Mononuclear cell (primary cell): ENCODE results near the gene NEDD4. TPM values are rescaled to one million over a fixed set of nuclear protein-coding genes. Genes with fewer than 3 reads are reported as not detected.
"Not testable (repeated sequence)": the region's sequence is repeated elsewhere in the genome, so short reads cannot be mapped to it uniquely, and the experiment has no call there.

Experiments
- H3K27me3 ChIP-seq: 2 replicates; pipeline ENCODE4 v1.6.0; 2011; ENCODE audit warnings: low read length, control low read depth; ENCODE audit not compliant: insufficient read depth
- H3K4me1 ChIP-seq: 2 replicates; pipeline ENCODE4 v1.5.1; 2011; ENCODE audit warnings: mild to moderate bottlenecking, low read length, control low read depth; ENCODE audit not compliant: insufficient read depth
- H3K4me3 ChIP-seq: 2 replicates; pipeline ENCODE4 v1.5.1; 2011; ENCODE audit warnings: mild to moderate bottlenecking, low read length, moderate library complexity
- H3K9me3 ChIP-seq: 2 replicates; pipeline ENCODE4 v1.5.1; 2011; ENCODE audit warnings: low read depth, mild to moderate bottlenecking, control low read depth, low read length
- total RNA-seq: library from RNA; depleted of rRNA; stranded (reverse); fragments of >200 nt; gene quantifications from one replicate; pipeline ENCODE4 v1.2.3, GENCODE V29; 2012

NEDD4 gene
- total RNA-seq, 1 donor, result 2.6 TPM

DNA sequence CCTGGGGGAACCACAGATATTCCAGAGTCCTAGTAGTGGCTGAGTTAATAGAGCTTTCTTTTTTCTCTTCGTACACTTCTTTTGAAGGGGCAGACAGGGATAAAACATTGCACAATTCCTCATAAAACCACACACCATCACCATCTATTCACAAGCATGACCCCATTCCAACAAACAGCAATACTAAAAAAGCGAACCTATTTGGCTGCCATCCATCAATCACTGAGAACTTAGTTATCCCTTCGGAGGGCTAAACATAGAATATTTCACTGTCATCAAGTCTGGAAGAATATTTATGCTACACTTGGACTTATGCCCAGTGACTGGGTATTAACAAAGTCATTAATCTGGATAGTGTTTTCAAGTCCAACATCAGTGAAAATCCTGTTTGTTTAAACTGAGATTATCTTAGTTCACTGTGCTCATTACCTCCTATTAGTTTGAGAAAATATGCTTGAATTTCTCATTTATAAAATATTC is 170.2 kb downstream of the NEDD4 start:
- Histone ChIP-seq H3K4me3 (no peak overlapping the region), H3K9me3 (no peaks in the 10 kb centered on the region), H3K27me3 (no peaks in the 10 kb centered on the region), H3K4me1 (no peaks in the 10 kb centered on the region)

- not testable (repeated sequence) for H3K4me1 ChIP-seq, H3K27me3 ChIP-seq, H3K9me3 ChIP-seq, H3K4me3 ChIP-seq
Observed at GRCh38 chr15:55821740-55822139, 171.7 kb downstream of the NEDD4 start.

GRCh38 chr15:55820043-55820442 is 173.4 kb downstream of the NEDD4 start:
- Histone ChIP-seq H3K9me3 (no peaks in the 10 kb centered on the region), H3K27me3 (no peaks in the 10 kb centered on the region), H3K4me3 (no peak overlapping the region), H3K4me1 (no peaks in the 10 kb centered on the region)

DNA sequence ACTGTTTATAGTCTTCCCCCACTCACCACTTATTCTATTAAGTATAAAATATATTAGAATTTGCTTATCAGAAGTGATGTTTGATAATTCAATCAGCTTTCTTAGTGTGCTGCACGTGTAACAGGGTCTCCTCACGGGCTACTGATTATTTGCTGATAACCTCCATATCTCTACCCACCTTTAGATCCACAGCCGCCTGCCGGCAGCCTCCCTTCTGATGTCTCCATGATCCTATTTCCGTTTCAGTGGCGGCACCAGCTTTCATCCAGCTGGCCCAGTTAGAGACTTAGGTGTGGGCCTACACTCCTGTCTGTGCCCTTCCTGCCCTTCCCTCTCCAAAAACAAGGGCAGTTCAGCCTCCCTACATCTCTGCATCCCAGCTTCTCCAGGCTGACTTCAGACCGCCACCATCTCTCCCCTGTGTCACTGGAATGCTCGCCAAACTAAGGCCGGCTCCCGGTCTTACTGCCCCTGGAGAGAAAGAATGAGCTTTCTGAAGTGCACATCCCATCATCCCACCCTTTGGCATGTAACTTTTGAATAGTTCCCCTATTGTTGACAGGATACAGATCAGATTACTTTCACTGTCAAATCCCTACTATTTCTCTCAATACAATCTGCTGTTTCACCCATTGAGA is 173.9 kb downstream of the NEDD4 start:
- no peaks in the 10 kb centered on the region for H3K27me3 ChIP-seq
- no peaks in the 10 kb centered on the region for H3K9me3 ChIP-seq
- H3K4me1 ChIP-seq, result no peaks in the 10 kb centered on the region
- no peak overlapping the region for H3K4me3 ChIP-seq

DNA sequence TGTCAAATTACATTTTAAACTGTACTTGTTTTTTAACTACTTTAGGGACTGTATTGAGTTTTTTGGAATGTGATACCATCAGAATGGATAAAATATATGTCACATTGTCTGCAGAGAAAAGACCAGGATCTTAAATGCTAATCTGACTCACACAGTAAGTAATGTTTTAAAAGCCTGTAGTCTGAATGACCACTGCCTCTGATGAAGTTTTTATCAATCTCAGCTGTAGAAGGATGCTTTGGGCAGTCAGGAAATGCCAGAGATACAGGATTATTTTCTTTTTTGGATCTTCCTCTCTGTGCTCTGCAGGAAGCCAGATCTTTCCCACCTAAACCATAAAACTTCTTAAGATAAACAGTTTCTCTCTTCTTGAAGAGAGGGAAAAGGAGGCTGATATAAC is 177.4 kb downstream of the NEDD4 start:
- Histone ChIP-seq H3K27me3 (no peaks in the 10 kb centered on the region), H3K4me1 (no peaks in the 10 kb centered on the region), H3K9me3 (no peaks in the 10 kb centered on the region), H3K4me3 (no peak overlapping the region)

- Histone ChIP-seq H3K4me3 (no peak overlapping the region), H3K4me1 (no peaks in the 10 kb centered on the region)
Observed at GRCh38 chr15:55802600-55803376, 190.6 kb downstream of the NEDD4 start.

DNA sequence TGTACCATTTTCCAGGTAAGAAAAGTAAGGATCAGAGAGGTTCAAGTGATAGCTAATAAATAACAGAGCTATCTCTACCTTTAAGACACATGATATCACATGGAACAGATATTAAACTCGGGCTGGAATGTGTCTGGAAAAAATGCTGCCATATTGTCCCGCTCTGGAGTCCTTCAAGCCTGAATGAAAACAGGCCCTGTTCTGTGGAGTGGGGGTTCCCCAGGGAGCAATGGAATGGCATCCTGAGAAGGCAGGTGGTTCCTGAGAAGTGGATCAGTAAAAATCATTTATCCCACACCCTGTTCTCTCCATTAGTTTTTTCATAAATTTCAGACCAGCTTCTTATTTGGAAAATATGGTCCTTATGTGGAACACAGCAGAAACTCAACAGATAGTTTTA is 193.2 kb downstream of the NEDD4 start:
- no peaks in the 10 kb centered on the region for H3K4me1 ChIP-seq
- no peaks in the 10 kb centered on the region for H3K9me3 ChIP-seq
- H3K27me3 ChIP-seq, result no peaks in the 10 kb centered on the region
- H3K4me3 ChIP-seq, result no peak overlapping the region

More at GRCh38 chr15:55802600-55803376, 190.6 kb downstream of the NEDD4 start:
- Histone ChIP-seq H3K9me3 (no peaks in the 10 kb centered on the region), H3K27me3 (no peaks in the 10 kb centered on the region)

GRCh38 chr15:55799291-55800212 is 193.9 kb downstream of the NEDD4 start:
- no peaks in the 10 kb centered on the region for H3K4me1 ChIP-seq
- no peaks in the 10 kb centered on the region for H3K27me3 ChIP-seq
- H3K9me3 ChIP-seq, result no peaks in the 10 kb centered on the region
- no peak overlapping the region for H3K4me3 ChIP-seq

DNA sequence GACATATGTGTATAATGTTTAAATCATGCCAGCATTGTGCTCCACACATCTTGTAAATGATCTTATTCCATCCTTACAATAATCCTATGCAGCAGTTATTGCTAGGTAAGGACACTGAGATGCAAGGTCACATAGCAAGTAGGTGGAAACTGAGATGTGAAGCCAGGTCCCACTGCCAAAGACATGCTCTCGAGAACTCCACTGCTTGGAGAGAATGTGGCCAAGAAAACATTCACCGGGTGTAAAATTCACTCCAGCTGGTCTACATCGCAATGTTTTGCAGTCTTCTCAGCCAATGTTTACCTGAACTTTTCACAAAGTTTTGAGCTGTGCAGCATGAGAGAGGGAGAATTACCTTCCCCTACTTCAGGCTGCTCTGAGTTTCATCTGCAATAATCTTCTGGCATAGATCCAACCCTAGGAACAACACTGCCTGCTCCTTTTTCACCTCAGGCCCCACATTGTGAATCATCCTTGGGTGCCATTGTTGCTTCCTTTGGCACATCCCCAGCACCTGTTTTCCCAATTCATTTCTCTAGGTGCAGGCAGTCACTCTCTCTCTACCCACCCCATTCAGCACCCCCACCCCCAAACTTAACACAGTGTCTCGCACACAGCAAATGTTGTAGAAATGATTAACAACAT is 197.0 kb downstream of the NEDD4 start:
- Histone ChIP-seq H3K9me3 (no peaks in the 10 kb centered on the region), H3K4me3 (no peak overlapping the region), H3K27me3 (no peaks in the 10 kb centered on the region), H3K4me1 (no peaks in the 10 kb centered on the region)

- H3K27me3 ChIP-seq, result no peaks in the 10 kb centered on the region
- H3K4me1 ChIP-seq, result no peaks in the 10 kb centered on the region
- H3K9me3 ChIP-seq, result no peaks in the 10 kb centered on the region
- no peak overlapping the region for H3K4me3 ChIP-seq
Observed at GRCh38 chr15:55795031-55795430, 198.4 kb downstream of the NEDD4 start.

- Histone ChIP-seq H3K9me3 (no peaks in the 10 kb centered on the region), H3K4me1 (no peaks in the 10 kb centered on the region), H3K4me3 (no peak overlapping the region), H3K27me3 (no peaks in the 10 kb centered on the region)
Observed at GRCh38 chr15:55791551-55792400, 201.6 kb downstream of the NEDD4 start.

GRCh38 chr15:55789066-55789660 is 204.2 kb downstream of the NEDD4 start:
- no peaks in the 10 kb centered on the region for H3K27me3 ChIP-seq

GRCh38 chr15:55786341-55786740 is 207.1 kb downstream of the NEDD4 start:
- no peak overlapping the region for H3K4me3 ChIP-seq
- H3K4me1 ChIP-seq, result no peaks in the 10 kb centered on the region

More at GRCh38 chr15:55789066-55789660, 204.2 kb downstream of the NEDD4 start:
- no peak overlapping the region for H3K4me3 ChIP-seq
- no peaks in the 10 kb centered on the region for H3K4me1 ChIP-seq
- no peaks in the 10 kb centered on the region for H3K9me3 ChIP-seq

DNA sequence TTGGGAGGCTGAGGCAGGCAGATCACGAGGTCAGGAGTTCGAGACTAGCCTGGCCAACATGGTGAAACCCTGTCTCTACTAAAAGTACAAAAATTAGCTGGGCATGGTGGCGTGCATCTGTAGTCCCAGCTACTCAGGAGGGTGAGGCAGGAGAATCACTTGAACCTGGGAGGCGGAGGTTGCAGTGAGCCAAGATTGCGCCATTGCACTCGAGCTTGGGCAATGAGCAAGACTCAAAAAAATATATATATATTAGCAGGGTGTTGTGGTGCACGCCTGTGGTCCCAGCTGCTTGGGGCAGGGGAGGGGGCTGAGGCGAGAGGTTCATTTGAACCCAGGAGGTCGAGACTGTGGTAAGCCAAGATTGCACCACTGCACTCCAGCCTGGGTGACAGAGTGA is 207.8 kb downstream of the NEDD4 start:
- H3K27me3 ChIP-seq, H3K9me3 ChIP-seq, H3K4me1 ChIP-seq, H3K4me3 ChIP-seq: not testable (repeated sequence)

More at GRCh38 chr15:55786341-55786740, 207.1 kb downstream of the NEDD4 start:
- H3K9me3 ChIP-seq, result no peaks in the 10 kb centered on the region
- H3K27me3 ChIP-seq, result no peaks in the 10 kb centered on the region
